RPMI8226 (cell line): ENCODE results near the gene TMEM125.

Source experiments
- DNase-seq: peaks from one replicate; pipeline ENCODE4 v3.0.0-alpha.2; 2015

TMEM125 gene

DNA sequence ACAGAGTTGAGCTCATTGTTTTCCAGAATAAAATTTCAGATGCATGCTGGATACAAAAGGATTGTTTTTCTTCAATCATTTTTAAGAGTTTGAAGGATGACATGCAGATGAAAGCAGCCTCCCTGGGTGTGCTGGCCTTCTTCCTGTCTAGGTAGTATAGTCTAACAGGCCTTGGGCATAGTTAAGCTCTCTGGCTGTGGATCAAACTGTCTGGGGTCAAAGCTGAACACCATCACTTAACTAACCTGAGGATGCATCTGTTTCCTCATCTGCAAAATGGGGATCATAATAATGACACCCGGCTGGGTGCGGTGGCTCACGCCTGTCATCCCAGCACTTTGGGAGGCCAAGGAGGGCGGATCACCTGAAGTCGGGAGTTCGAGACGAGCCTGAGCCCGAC lies 25.0 kb downstream of the TMEM125 start:
- DNase-seq, result no peak

GRCh38 chr1:43296207-43296606 lies 26.4 kb downstream of the TMEM125 start:
- DNase-seq, result no peak

GRCh38 chr1:43298055-43298454 lies 28.3 kb downstream of the TMEM125 start:
- no peak for DNase-seq

DNA sequence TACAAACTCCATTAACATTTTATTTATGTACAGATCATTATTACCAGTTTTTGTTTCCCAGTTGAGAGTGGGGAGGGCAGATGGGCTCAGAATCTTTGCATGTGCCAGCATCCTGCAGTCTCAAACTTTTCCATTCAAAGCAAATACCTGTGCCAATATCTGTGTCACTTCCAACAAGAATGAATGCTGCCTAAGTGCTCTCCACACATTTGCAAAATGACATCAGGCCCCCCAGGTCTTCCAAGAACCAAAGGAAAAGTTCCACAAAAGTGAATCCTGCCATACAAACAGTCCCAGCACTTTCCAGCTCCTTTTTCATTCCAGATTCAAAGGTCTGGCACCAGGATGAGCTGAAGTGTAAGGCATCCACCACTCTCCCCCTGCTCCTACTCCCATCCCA lies 29.3 kb downstream of the TMEM125 start:
- no peak for DNase-seq

- no peak for DNase-seq
These were observed 30.8 kb downstream of the TMEM125 start, which contains the start of gene TIE1 for GRCh38 chr1:43300378-43301094. Gene TIE1 (plus strand): TSS chr1:43300982. CDS start chr1:43301072, 90 bp downstream.

GRCh38 chr1:43302201-43302600 lies 32.4 kb downstream of the TMEM125 start:
- DNase-seq, result no peak

DNA sequence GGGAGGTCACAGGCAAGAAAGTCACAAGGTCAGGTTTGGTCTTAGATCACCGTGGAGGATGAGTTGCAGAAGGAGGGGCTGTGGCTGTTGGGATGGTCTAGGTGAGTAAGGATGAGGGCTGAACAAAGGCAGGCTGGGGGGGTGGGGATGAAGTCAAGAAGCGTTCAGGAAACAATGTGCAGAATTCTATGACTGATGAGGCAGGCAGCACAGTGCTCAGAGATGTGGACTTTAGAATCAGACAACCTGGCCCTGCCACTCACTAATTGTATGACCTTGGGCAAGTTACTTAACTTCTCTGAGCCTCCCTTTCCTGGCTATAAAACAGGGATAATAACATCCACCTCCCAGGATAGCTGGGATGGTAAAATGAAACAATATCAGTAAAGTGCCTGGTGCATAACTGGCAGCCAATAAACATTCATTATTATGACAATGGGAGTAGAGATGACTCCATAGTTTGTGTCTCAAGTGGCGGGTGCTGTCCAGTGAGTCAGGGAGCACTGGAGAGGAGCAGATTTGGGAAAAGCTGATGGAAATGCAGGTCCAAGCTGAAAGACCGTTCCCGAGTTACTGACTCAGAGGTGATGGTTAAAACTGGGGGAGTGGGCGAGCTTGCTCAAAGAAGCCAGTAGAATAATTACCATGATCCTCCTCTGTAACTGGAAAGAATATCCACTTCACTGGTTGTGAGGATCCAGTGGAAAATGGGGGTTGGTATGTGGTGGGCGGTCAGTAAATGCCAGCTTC lies 33.1 kb downstream of the TMEM125 start:
- no peak for DNase-seq

- DNase-seq, result no peak
These were observed 33.9 kb downstream of the TMEM125 start for GRCh38 chr1:43303471-43304313.

DNA sequence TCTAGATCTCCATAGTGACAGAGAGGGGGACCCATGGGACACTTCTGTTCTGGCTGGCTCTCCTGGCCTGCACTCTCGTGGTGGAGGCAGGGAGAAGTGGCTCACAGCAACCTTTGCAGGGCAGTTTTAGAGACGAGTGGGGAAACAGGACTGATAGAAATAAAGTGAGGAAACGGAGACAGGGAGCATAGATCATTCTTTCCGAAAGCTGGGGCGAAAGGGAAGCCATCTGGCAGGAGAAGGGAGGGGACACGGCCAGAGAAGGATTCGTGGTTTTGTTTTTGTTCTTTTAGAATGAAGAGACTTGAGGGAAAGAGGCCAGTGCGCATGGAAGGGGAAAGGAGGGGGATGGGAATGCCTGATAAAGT lies 34.5 kb downstream of the TMEM125 start:
- no peak for DNase-seq

GRCh38 chr1:43304771-43305300 lies 35.1 kb downstream of the TMEM125 start:
- DNase-seq, result no peak

- no peak for DNase-seq
These were observed 35.7 kb downstream of the TMEM125 start for GRCh38 chr1:43305461-43305860.

DNA sequence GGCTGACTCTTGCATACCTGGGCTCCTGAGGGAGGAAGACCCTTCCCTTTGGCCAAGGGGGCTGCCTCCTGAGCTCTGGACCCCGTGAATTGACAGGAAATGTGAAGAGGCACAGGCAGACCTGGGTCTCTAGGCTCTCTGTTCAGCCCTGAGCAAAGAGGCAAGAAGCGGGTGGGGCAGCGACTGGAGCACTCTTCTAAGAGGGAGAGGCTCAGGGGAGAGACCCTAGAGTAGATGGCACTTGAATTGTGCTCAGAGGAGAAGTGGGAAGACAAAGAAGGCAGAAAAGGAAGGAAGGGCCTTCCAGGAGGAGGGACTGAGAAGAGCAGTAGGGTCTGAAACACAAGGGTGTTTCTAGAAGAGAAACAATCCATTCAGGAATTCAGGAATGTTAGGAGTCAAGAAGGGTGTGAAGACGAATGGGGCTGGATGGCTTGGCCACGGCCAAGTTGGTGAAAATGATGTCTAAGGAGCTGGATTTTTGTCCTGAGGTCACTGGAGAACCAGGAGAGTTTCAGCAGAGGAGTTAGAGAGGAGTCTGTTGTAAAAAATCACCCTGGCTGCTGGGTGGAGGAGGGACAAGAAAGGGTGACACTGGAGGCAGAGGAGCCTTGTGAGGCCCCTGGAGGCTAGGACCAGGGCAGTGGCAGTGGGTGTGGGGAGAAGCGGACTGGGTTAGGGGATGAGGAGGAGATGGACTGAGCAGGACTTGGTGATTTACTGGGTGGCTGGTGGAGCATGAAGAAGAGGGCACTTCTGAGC lies 36.3 kb downstream of the TMEM125 start:
- no peak for DNase-seq

GRCh38 chr1:43306688-43307457 lies 37.1 kb downstream of the TMEM125 start:
- DNase-seq, result peak; percentile 25

DNA sequence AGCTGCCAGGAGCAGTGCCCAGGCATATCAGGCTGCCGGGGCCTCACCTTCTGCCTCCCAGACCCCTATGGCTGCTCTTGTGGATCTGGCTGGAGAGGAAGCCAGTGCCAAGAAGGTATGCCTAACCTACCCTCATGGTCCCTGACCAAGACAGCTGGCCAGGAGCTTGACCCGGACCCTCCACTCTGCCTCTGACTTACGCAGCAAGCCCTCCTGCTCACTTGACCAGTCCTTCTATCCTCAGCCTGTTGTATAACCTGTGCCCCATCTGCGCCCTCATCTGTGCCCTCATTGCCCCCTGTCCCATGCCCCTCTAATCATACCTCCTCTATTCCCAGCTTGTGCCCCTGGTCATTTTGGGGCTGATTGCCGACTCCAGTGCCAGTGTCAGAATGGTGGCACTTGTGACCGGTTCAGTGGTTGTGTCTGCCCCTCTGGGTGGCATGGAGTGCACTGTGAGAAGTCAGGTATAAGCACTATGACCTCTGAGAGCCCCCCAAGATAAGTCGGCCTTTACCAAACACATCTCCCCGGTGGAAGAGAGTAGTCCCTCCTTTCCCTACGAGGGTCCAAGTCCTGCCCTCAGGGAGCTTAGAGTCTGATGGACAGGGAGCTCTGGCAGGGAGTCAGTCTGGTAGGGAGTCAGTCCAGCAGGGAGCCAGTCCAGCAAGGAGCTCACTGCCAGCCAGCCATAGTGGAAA lies 37.8 kb downstream of the TMEM125 start:
- DNase-seq, result no peak

DNA sequence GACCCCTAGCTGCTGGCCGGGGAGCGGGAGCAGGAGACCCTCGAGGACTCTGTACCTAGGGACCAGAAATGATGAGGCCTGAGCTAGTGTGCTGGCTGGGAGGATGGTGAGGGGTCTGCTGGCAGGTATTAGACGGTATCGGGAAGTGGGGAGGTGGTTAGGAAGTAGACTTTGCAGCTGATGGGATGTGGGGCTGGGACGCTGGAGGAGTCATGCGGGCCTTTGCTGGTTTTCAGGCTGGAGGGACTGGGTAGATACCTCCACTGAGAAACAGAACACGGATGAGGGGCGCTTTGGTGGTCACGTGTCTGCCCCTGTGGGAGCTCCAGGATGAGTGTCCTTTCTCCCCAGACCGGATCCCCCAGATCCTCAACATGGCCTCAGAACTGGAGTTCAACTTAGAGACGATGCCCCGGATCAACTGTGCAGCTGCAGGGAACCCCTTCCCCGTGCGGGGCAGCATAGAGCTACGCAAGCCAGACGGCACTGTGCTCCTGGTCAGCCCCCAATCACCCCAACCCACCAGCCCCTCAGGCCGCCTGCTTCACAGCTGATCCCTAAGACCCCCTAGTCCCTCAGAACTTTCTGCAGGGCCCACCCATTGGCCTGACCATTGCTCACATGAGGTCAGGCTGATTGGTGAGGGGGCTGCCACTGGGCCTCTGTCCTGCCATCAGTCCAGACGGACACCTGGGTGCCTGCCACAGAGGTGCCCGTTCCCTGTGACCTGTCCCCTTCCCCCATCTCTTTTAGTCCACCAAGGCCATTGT lies 39.0 kb downstream of the TMEM125 start:
- peak; percentile 21 for DNase-seq

DNA sequence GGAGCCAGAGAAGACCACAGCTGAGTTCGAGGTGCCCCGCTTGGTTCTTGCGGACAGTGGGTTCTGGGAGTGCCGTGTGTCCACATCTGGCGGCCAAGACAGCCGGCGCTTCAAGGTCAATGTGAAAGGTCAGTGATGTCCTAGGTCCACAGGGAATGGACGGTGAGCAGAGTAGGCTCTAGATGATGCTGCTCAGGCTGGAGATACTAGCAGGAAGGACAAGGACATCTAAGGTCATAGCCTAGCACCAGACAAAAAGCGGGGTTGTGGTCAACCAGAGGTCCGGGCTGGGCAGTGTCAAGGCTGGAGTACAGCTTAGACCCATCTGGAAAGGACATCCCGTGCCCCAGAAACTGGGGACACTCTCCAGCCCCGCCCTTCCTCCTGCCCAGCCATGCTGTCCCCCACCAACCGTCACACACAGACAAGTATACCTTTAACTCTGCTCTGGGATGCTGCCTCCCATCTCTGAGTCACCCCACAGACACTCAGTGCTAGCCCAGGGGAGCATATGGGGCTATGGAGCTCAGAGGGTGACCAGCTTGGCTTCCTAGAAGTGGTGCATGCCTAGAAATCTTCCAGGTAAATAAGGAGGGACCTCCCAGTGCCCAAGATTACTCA lies 39.7 kb downstream of the TMEM125 start:
- DNase-seq, result no peak

DNA sequence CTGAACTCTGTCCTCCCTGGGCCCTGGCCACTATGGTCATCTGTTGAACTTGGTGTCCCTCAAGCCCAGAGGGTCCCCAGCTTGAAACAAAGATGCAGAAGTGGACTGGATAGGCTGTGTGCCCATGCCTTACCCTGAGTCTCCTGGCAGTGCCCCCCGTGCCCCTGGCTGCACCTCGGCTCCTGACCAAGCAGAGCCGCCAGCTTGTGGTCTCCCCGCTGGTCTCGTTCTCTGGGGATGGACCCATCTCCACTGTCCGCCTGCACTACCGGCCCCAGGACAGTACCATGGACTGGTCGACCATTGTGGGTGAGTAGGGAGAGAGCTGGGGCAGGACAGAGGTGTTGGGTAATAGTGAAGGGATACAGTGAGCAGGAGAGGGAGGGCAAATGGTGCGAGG lies 41.7 kb downstream of the TMEM125 start:
- DNase-seq, result no peak

GRCh38 chr1:43312212-43312623 lies 42.4 kb downstream of the TMEM125 start:
- DNase-seq, result no peak

GRCh38 chr1:43312663-43313515 lies 43.1 kb downstream of the TMEM125 start:
- no peak for DNase-seq
